Prostate gland (tissue), 2 donors: Measurements from ENCODE around the gene ADM2.

Source experiments
- POLR2A ChIP-seq: fragments of 450-650 bp; IDR thresholded peaks from one replicate; pipeline ENCODE4 v1.6.1; 2016; ENCODE audit warnings: antibody characterized with exemption, mild to moderate bottlenecking
- TF ChIP-seq, protein P1 (sequence below), 4 experiments: fragments of 200-600 bp in 2 of 4; fragments of 450-650 bp in 2 of 4; sonication (generic) in 2 of 4; IDR thresholded peaks; 1 replicate in 3 of 4; 2 replicates in 1 of 4; pipeline ENCODE4 v1.5.1; 2016 to 2019; ENCODE audit warnings: antibody characterized with exemption in 4 of 4, mild to moderate bottlenecking in 2 of 4, moderate library complexity in 2 of 4

DNA sequence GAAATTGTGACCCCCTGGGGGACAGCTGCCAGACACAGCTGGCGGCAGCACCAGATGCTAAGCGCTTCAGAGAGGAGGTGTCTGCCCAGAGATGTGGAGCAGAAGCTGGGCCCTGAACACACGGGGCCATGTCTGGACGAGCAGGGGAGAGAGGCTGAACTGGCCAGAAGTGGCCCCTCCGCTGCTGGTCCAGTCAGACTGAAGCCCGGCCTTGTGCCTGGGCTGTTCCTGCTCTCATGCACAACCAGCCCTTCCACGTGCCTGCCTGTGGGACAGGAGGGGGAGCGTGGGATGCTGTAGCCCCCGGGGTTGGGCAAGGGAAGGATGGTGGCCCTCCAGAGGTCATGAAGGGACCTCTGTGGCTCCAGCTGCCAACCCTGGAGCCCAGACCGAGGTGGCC, 1.8 kb downstream of the ADM2 start:
- TF ChIP-seq, protein P1, sequence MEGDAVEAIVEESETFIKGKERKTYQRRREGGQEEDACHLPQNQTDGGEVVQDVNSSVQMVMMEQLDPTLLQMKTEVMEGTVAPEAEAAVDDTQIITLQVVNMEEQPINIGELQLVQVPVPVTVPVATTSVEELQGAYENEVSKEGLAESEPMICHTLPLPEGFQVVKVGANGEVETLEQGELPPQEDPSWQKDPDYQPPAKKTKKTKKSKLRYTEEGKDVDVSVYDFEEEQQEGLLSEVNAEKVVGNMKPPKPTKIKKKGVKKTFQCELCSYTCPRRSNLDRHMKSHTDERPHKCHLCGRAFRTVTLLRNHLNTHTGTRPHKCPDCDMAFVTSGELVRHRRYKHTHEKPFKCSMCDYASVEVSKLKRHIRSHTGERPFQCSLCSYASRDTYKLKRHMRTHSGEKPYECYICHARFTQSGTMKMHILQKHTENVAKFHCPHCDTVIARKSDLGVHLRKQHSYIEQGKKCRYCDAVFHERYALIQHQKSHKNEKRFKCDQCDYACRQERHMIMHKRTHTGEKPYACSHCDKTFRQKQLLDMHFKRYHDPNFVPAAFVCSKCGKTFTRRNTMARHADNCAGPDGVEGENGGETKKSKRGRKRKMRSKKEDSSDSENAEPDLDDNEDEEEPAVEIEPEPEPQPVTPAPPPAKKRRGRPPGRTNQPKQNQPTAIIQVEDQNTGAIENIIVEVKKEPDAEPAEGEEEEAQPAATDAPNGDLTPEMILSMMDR (IDR thresholded peaks at IDR 0.05) = no peak
- no peak for TF ChIP-seq POLR2A
